ENCODE results near the gene ERBB4. TPM values are rescaled to one million over a fixed set of nuclear protein-coding genes. Genes with fewer than 3 reads are reported as not detected.

The ERBB4 gene
- total and polyA plus RNA-seq, 9 donors = 0.08 to 22.3 (median 1.2) TPM

DNA sequence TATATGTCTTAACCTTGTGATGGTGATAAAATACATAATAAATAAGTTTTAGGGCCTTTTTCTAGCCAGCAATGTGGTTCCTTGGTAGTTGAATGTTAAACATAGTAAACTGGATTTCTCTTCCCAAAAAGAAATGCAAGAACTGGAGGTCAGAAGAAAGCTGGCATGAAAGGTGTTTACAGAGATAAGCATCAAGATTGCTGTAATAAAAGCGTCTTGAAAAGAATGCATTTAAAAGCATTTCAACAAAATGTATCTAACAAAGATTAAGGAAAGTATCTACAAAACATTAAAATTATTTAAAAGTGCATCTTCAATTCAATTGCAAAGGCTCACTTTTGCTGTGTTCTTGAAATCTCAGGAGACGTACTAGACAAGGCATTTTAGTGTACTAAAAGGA, 419.0 kb downstream of the ERBB4 start:
- 46 to 51% (median 49%) methylated on average over 2 of the region's 2 CpGs for WGBS, 3 donors
- TF ChIP-seq POLR2A (IDR thresholded peaks at IDR 0.05) (no peak), EP300 (IDR thresholded peaks at IDR 0.05) (no peak)
- TF ChIP-seq, protein P1, sequence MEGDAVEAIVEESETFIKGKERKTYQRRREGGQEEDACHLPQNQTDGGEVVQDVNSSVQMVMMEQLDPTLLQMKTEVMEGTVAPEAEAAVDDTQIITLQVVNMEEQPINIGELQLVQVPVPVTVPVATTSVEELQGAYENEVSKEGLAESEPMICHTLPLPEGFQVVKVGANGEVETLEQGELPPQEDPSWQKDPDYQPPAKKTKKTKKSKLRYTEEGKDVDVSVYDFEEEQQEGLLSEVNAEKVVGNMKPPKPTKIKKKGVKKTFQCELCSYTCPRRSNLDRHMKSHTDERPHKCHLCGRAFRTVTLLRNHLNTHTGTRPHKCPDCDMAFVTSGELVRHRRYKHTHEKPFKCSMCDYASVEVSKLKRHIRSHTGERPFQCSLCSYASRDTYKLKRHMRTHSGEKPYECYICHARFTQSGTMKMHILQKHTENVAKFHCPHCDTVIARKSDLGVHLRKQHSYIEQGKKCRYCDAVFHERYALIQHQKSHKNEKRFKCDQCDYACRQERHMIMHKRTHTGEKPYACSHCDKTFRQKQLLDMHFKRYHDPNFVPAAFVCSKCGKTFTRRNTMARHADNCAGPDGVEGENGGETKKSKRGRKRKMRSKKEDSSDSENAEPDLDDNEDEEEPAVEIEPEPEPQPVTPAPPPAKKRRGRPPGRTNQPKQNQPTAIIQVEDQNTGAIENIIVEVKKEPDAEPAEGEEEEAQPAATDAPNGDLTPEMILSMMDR (IDR thresholded peaks at IDR 0.05) = no peak
- DNase-seq = no peak

DNA sequence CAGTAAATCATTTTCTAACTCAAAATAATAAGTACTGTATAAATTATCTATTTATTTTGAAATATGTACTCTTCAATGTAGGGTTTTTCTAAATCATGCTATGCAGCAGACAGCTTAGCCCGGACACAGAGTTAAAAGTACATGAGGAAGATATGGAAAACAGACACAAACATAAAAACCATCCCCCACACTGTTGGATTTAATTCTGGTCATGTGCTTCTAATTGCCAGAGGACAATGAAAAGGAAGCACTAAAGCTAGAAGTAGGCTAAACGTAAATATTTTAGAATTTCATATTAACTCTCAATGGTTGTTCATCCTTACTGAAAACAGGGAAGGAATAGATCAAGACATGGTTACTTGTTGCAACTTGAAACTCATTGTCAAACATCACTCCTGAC, 420.7 kb downstream of the ERBB4 start:
- Histone ChIP-seq H3K27ac (no peak overlapping the region), H3K4me3 (no peak overlapping the region), H3K9me3 (no peaks in the 10 kb centered on the region), H3K4me1 (ENCODE audit: insufficient read depth) (no peaks in the 10 kb centered on the region), H3K27me3 (no peaks in the 10 kb centered on the region), H3K36me3 (no peaks in the 10 kb centered on the region)
- WGBS, 3 donors = 13 to 34% (median 18%) methylated on average over 2 of the region's 2 CpGs
- no peak for DNase-seq
- TF ChIP-seq POLR2A (IDR thresholded peaks at IDR 0.05) (no peak), EP300 (IDR thresholded peaks at IDR 0.05) (no peak)
- TF ChIP-seq, protein P1 (IDR thresholded peaks at IDR 0.05) = no peak
- intact Hi-C loops (cut with DNase I) = no loop called here

More for the DNA sequence above, 419.0 kb downstream of the ERBB4 start:
- intact Hi-C loops (cut with DNase I) = no loop called here
- Histone ChIP-seq H3K27me3 (no peaks in the 10 kb centered on the region), H3K4me1 (ENCODE audit: insufficient read depth) (no peaks in the 10 kb centered on the region), H3K4me3 (no peak overlapping the region), H3K36me3 (no peaks in the 10 kb centered on the region), H3K27ac (no peak overlapping the region), H3K9me3 (no peaks in the 10 kb centered on the region)

DNA sequence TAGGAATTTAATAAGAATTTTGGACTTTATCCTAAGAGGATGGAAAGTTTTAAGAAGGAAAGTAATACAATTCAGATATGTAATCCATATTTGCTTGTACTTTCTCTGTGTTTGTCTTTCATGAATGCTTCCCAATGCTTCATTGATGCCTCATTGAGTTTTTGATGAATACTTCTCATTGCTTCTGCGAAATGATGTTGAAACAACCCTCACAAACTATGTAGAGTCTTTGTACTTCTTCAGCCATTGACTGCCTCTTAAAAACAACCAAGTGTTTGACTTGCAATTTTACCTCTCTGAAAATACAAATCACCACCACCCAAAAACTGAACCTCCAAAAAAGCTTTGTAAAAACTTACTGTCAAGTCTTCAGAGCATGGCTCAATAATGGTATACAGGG, 424.1 kb downstream of the ERBB4 start:
- intact Hi-C loops (cut with DNase I) = no loop called here
- no peak for DNase-seq
- TF ChIP-seq POLR2A (IDR thresholded peaks at IDR 0.05) (no peak), EP300 (IDR thresholded peaks at IDR 0.05) (no peak)
- TF ChIP-seq, protein P1 (IDR thresholded peaks at IDR 0.05) = no peak
- H3K4me1 ChIP-seq (ENCODE audit: insufficient read depth) = no peaks in the 10 kb centered on the region
- H3K36me3 ChIP-seq = no peaks in the 10 kb centered on the region
- no peaks in the 10 kb centered on the region for H3K27me3 ChIP-seq
- H3K27ac ChIP-seq = no peak overlapping the region
- 76 to 92% (median 78%) methylated on average over 1 of the region's 1 CpG for WGBS, 3 donors
- H3K4me3 ChIP-seq = no peak overlapping the region
- no peaks in the 10 kb centered on the region for H3K9me3 ChIP-seq

DNA sequence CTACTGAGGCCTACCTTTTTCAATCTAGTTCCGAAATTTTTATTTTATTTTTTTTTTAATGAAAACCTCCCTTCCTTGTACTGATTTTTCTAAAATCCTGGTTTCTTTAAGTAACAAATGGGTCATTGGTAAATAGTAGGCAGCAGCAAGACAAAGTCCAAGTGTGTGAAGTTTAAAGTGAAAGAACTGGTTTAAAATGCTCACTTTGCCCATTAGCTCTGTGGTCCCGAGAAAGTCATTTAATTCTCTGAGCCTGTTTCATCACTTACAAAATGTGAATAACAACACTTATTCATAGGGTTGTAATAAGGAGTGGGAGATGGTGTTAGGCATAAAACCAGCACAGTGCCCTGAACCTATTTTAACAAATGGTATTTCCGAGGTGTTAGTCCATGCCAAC, 426.2 kb downstream of the ERBB4 start:
- DNase-seq = no peak
- no peak overlapping the region for H3K4me3 ChIP-seq
- no peaks in the 10 kb centered on the region for H3K4me1 ChIP-seq (ENCODE audit: insufficient read depth)
- TF ChIP-seq POLR2A (IDR thresholded peaks at IDR 0.05) (no peak), EP300 (IDR thresholded peaks at IDR 0.05) (no peak)
- TF ChIP-seq, protein P1 (IDR thresholded peaks at IDR 0.05) = no peak
- 84 to 91% (median 89%) methylated on average over 3 of the region's 3 CpGs for WGBS, 3 donors
- H3K36me3 ChIP-seq = no peaks in the 10 kb centered on the region
- intact Hi-C loops (cut with DNase I) = no loop called here
- H3K27me3 ChIP-seq = no peaks in the 10 kb centered on the region
- H3K9me3 ChIP-seq = no peaks in the 10 kb centered on the region
- no peak overlapping the region for H3K27ac ChIP-seq

Measured in ovary (tissue), 9 donors.